IPS-18a (cell line): ENCODE measurements around the gene HPD.
"Not testable (repeated sequence)": the region's sequence is repeated elsewhere in the genome, so short reads cannot be mapped to it uniquely, and the experiment has no call there.

Source experiments
- H3K27ac ChIP-seq: one replicate; pipeline ENCODE4 v1.5.1; 2013; ENCODE audit warnings: low read length
- H3K27me3 ChIP-seq: one replicate; pipeline ENCODE4 v1.6.1; 2013; ENCODE audit warnings: mild to moderate bottlenecking, low read length; ENCODE audit not compliant: control insufficient read depth, insufficient read depth
- H3K36me3 ChIP-seq: one replicate; pipeline ENCODE4 v1.6.1; 2013; ENCODE audit warnings: low read depth, low read length; ENCODE audit not compliant: control insufficient read depth
- H3K4me1 ChIP-seq: one replicate; pipeline ENCODE4 v1.6.1; 2013; ENCODE audit warnings: low read depth, low read length; ENCODE audit not compliant: control insufficient read depth
- H3K4me3 ChIP-seq: one replicate; pipeline ENCODE4 v1.5.1; 2013; ENCODE audit warnings: low read length
- H3K9ac ChIP-seq: one replicate; pipeline ENCODE4 v1.6.1; 2013; ENCODE audit warnings: mild to moderate bottlenecking, low read length, moderate library complexity
- H3K9me3 ChIP-seq: one replicate; pipeline ENCODE4 v1.6.1; 2013; ENCODE audit warnings: low read depth, low read length; ENCODE audit not compliant: control insufficient read depth

Gene HPD

GRCh38 chr12:121858662-121859572 lies at the start of gene HPD:
TSS of gene HPD (minus strand) at chr12:121858859. CDS start at chr12:121858823, 36 bp downstream.
- H3K4me1 ChIP-seq, result peaks cover 7% of the 10 kb centered on the region
- no peak within 1 kb of the TSS for H3K27ac ChIP-seq
- no peak within 1 kb of the TSS for H3K4me3 ChIP-seq
- no peaks in the 10 kb centered on the region for H3K36me3 ChIP-seq
- no peak within 1 kb of the TSS for H3K9ac ChIP-seq
- no peaks in the 10 kb centered on the region for H3K27me3 ChIP-seq
- no peaks in the 10 kb centered on the region for H3K9me3 ChIP-seq

- H3K36me3 ChIP-seq, result peaks cover 15% of the 10 kb centered on the region
- H3K27ac ChIP-seq, result no peak overlapping the region
- H3K27me3 ChIP-seq, result no peaks in the 10 kb centered on the region
- no peaks in the 10 kb centered on the region for H3K4me1 ChIP-seq
- no peaks in the 10 kb centered on the region for H3K9me3 ChIP-seq
- H3K4me3 ChIP-seq, result no peak overlapping the region
- no peak overlapping the region for H3K9ac ChIP-seq
Measured at GRCh38 chr12:121905746-121906145, 47.1 kb upstream of the HPD start.

GRCh38 chr12:121903202-121903601 lies 44.5 kb upstream of the HPD start:
- Histone ChIP-seq H3K4me1 (no peaks in the 10 kb centered on the region), H3K27ac (no peak overlapping the region), H3K4me3 (no peak overlapping the region), H3K9ac (no peak overlapping the region), H3K9me3 (no peaks in the 10 kb centered on the region), H3K27me3 (no peaks in the 10 kb centered on the region), H3K36me3 (peaks cover 24% of the 10 kb centered on the region)

GRCh38 chr12:121899590-121899989 lies 40.9 kb upstream of the HPD start:
- Histone ChIP-seq H3K36me3 (peaks cover 17% of the 10 kb centered on the region), H3K9ac (no peak overlapping the region), H3K4me3 (no peak overlapping the region), H3K27ac (no peak overlapping the region), H3K4me1 (no peaks in the 10 kb centered on the region), H3K9me3 (no peaks in the 10 kb centered on the region), H3K27me3 (no peaks in the 10 kb centered on the region)

GRCh38 chr12:121898287-121898686 lies 39.6 kb upstream of the HPD start:
- H3K36me3 ChIP-seq, result peaks cover 17% of the 10 kb centered on the region
- H3K27me3 ChIP-seq, result no peaks in the 10 kb centered on the region
- no peaks in the 10 kb centered on the region for H3K9me3 ChIP-seq
- H3K4me1 ChIP-seq, result no peaks in the 10 kb centered on the region
- H3K4me3 ChIP-seq, result no peak overlapping the region
- H3K27ac ChIP-seq, result no peak overlapping the region
- no peak overlapping the region for H3K9ac ChIP-seq

GRCh38 chr12:121894633-121895032 lies 36.0 kb upstream of the HPD start:
- H3K9ac ChIP-seq, result no peak overlapping the region
- H3K27ac ChIP-seq, result no peak overlapping the region
- H3K4me1 ChIP-seq, result no peaks in the 10 kb centered on the region
- H3K4me3 ChIP-seq, result no peak overlapping the region
- peaks cover 11% of the 10 kb centered on the region for H3K36me3 ChIP-seq
- no peaks in the 10 kb centered on the region for H3K27me3 ChIP-seq
- H3K9me3 ChIP-seq, result no peaks in the 10 kb centered on the region

- Histone ChIP-seq H3K4me3 (no peak overlapping the region), H3K27ac (no peak overlapping the region), H3K9ac (no peak overlapping the region)
Measured at GRCh38 chr12:121893961-121894460, 35.4 kb upstream of the HPD start.

GRCh38 chr12:121892673-121893561 lies 34.3 kb upstream of the HPD start:
- peaks cover 4% of the 10 kb centered on the region for H3K36me3 ChIP-seq
- no peak overlapping the region for H3K27ac ChIP-seq

More at GRCh38 chr12:121893961-121894460, 35.4 kb upstream of the HPD start:
- Histone ChIP-seq H3K9me3 (no peaks in the 10 kb centered on the region), H3K4me1 (no peaks in the 10 kb centered on the region), H3K36me3 (peaks cover 4% of the 10 kb centered on the region), H3K27me3 (no peaks in the 10 kb centered on the region)

GRCh38 chr12:121889661-121890060 lies 31.0 kb upstream of the HPD start:
- H3K4me3 ChIP-seq, result peak overlapping the region; percentile 74
- H3K9me3 ChIP-seq, H3K27me3 ChIP-seq, H3K4me1 ChIP-seq, H3K27ac ChIP-seq, H3K36me3 ChIP-seq: not testable (repeated sequence)
- H3K9ac ChIP-seq, result peak overlapping the region; percentile 45

More at GRCh38 chr12:121892673-121893561, 34.3 kb upstream of the HPD start:
- H3K27me3 ChIP-seq, result peaks cover 2% of the 10 kb centered on the region
- no peaks in the 10 kb centered on the region for H3K4me1 ChIP-seq
- H3K9ac ChIP-seq, result no peak overlapping the region
- no peak overlapping the region for H3K4me3 ChIP-seq
- H3K9me3 ChIP-seq, result no peaks in the 10 kb centered on the region

- Histone ChIP-seq H3K36me3 (no peaks in the 10 kb centered on the region), H3K9ac (peak overlapping the region; percentile 45), H3K27ac (no peak overlapping the region), H3K9me3 (no peaks in the 10 kb centered on the region), H3K4me1 (no peaks in the 10 kb centered on the region), H3K4me3 (peak overlapping the region; percentile 74), H3K27me3 (peaks cover 10% of the 10 kb centered on the region)
Measured at GRCh38 chr12:121889274-121889624, 30.6 kb upstream of the HPD start.

GRCh38 chr12:121888478-121889273 lies 30.0 kb upstream of the HPD start, which contains the start of gene PSMD9:
TSS of gene PSMD9 (plus strand) at chr12:121888790. CDS start at chr12:121888857, 67 bp downstream.
- Histone ChIP-seq H3K36me3 (no peaks in the 10 kb centered on the region), H3K9ac (peak within 1 kb of the TSS; percentile 45), H3K27ac (no peak within 1 kb of the TSS), H3K4me3 (peak within 1 kb of the TSS; percentile 74), H3K27me3 (peaks cover 10% of the 10 kb centered on the region), H3K9me3 (no peaks in the 10 kb centered on the region), H3K4me1 (no peaks in the 10 kb centered on the region)
